Medulla oblongata (tissue), 1 donor: Measurements from ENCODE around the gene AGAP1.
"Not testable (repeated sequence)": the region's sequence is repeated elsewhere in the genome, so short reads cannot be mapped to it uniquely, and the experiment has no call there.

Experiments used
- DNase-seq: peaks from one replicate; pipeline ENCODE4 v3.0.0-alpha.2; 2015; ENCODE audit errors: extremely low spot score

The AGAP1 gene

DNA sequence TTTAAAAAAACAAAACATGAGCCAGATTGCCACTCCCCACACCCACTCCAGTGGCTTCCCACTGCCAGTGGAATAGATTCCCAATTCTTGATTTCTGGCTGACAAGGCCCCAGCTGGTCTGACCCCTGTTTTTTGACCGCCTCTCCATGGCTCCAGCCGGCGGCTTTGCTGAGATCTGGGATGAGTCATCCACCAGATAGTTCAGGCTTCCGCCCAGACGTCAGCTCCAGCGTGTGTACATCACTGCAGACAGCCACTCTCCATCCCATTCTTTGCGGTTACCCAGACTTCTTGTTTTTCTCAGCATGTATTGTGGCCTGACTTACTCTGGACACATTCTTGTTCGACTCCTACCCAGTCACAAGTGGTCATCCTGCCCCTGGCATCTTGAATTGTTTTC is 446.5 kb downstream of the AGAP1 start:
- DNase-seq = peak; percentile 33

DNA sequence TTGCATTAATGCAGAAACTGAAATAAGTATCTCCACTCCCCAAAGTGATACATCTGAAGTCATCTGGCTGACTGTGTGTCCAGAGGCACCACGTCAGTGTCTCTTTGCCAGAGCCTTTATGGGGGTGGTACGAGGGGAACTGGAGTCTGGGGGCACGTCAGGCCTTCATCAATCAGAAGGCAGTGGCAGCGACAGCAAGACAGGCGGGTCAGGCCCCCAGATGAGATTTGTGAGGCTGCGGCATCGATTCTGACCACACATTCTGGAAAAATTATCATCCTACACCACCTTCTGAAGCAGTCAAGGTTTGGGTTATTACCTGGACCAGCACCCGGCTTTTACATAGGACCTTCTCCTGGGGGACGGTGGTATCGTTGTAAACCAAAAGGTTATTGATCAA is 450.7 kb downstream of the AGAP1 start:
- no peak for DNase-seq

DNA sequence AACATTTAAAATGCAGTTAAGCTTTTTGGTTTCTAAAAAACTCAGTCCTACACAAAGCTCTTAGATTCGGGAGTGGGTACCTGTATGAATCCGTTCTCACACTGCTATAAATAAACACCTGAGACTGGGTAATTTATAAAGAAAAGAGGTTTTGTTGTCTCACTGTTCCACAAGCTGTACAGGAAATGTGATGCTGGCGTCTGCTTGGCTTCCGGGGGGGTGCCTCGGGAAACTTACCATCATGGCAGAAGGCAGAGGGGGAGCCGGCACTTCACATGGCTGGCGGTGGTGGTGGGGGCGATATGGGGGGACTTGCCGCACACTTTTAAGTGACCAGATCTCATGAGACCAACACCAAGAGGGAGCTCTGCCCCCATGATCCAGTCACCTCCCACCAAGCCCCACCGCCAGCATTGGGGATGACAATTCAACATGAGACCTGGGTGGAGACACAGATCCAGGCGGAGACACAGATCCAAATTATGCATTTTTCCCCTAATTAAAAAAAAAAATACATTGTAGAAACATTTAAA is 451.8 kb downstream of the AGAP1 start:
- no peak for DNase-seq

DNA sequence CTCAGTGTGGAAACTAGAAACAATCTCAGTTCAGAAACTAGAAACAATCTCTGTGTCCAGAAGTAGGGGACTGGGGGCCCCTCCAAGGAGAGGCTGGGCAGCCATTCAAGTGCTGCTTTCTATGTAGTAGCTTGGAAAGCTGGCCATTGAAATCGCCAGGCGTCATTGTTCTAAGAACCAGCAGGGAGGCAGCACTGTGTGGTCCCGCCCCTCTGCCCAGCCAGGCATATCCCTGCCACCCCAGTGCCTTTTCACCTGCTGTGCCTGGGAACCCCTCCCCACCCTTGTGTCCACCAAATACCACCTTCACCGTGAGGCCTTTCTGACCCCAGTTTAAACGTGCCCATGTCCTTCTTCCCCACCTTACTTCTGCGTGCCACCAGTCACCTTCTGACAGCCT is 452.7 kb downstream of the AGAP1 start:
- DNase-seq = no peak

DNA sequence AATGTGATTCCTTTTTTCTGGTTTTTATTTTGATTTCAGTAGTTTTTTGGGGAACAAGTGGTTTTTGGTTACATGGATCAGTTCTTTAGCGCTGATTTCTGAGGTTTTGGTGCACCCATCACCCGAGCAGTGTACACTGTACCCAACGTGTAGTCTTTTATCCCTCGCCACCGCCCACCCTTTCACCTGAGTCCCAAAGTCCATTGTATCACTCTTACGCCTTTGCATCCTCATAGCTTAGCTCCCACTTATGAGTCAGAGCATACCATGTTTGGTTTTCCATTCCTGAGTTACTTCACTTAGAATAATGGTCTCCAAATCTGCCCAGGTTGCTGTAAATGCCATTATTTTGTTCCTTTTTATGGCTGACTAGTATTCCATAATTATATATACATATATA is 453.2 kb downstream of the AGAP1 start:
- not testable (repeated sequence) for DNase-seq

DNA sequence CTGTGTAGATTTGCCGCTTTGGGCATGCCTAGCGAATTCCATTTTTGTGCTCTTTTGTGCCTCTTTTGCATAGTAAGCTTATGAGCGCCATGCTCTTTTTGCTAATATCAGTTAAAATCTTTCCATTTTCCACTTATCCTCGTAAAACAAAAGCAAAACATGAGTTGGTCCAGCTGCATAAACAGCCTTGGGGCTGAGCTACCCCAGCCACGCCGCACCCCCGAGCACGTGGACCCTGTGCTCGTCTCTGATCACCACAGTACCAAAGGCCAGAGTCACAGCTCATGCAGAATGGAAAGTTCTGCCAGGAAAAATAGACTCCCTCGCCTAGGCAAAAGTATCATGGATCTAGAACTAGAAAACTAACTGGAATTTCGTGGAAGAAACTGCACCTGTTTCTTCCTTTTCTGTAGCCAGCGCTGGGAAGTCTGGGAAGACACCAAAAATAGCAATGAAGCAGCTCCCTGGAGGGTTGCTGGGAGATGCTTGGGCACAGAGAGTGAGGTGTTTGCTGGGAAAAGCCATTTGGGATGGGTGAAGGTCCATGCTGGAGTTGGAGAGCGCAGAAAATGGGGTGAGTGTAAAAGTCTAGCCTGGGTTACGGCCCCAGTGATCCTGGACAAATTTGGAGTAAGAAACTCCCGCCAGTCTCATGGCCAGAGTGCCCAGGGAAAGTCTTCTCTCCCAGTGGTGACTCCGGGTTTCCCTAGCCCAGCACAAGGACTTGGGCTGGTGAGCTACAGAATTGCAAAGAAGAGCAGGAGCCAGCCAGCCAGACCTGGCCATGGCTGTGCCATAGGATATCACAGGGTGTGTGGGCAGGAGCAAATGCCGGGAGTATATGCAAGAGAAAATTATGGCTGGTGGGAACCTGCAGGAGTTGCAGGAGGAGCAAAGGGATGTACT is 456.0 kb downstream of the AGAP1 start:
- DNase-seq = no peak

DNA sequence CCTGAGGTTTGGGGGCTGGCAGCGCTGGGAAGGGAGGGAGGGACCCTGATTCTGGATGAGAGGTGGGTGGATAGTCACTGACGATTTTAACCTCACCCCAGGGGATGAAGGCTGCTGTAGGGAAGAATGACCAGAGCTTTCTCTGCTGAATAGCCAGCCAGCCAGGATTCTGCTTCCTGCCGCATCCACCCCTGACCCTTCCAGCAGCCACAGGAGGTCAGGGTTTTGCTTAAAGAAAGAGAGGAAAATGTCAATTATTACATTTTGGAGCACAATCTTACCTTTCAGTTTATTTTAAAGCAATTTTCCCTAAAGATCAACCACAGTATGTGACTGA is 456.6 kb downstream of the AGAP1 start:
- no peak for DNase-seq

DNA sequence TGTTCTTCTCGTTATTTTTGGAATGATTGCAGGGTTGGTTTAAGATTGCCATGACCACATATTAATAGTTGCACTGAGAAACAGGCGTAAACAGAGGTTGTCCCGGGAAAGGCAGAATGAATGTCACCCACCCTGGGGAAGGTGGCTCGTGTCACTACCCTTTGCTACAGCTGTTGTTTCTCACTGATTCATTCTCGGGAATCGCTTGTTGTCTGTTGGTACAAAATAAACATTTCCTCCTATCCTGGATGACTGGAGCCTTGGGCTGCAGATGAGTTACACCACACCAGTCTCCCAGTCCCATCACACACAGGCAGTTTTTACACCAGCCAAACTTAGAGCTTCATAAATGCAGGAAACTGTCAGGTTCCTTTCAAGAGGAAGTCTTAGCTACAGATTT is 457.6 kb downstream of the AGAP1 start:
- no peak for DNase-seq

DNA sequence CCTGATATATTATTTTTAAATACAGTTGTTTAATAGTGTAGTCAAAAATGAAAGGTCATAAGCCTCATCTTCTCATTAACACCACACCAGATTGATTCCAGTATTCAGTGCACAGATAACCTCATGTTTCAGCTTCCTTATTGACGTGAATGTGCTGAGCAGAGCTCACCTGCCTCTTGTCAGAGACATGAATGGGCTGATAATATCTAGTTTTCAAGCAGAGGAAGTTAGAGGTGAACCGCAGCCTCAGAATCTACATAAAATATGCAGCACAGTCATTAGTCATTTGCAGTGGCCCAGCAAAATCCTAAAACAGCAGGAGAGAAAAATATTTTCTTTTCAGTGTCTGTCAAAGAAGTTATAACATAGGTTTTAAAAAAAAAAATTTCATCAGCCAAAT is 458.1 kb downstream of the AGAP1 start:
- no peak for DNase-seq

DNA sequence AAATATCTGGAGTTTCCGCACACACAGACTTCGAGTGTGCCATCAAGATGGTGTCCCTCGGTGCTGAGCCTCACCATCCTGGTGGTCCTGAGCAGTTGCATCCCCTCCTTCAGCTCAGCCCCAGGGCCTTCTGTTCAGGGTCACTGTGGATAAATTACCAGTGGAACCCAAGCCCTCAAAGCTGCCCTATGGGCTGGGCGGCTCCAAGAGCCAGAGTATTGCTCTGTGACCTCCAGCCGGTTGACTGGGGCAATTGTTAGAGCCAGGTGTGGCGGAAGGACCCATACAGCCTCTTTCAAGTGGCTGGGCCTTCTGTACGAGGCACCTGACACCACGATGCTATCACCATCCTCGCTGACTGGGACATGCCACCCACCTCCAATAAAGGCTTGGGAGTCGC is 458.9 kb downstream of the AGAP1 start:
- DNase-seq = no peak

DNA sequence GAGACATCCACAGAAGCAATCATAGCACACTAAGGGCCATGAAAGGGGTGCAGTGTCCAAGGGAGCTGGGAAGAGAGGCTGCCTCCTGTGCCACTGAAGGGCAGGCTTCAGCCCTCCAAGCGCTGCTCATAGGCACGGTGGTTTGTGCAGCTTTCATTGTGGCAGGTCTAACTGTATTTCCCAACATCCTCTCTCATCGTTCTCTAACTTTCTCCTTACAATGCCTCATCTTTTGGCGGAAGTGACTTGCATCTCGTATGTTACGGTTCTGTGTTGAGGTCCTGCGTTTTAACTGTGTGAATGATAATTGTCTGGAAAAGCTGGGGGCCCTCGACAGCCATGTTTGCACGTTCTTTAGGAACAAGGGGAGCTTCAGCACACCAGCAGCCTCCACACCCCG is 460.4 kb downstream of the AGAP1 start:
- DNase-seq = no peak

DNA sequence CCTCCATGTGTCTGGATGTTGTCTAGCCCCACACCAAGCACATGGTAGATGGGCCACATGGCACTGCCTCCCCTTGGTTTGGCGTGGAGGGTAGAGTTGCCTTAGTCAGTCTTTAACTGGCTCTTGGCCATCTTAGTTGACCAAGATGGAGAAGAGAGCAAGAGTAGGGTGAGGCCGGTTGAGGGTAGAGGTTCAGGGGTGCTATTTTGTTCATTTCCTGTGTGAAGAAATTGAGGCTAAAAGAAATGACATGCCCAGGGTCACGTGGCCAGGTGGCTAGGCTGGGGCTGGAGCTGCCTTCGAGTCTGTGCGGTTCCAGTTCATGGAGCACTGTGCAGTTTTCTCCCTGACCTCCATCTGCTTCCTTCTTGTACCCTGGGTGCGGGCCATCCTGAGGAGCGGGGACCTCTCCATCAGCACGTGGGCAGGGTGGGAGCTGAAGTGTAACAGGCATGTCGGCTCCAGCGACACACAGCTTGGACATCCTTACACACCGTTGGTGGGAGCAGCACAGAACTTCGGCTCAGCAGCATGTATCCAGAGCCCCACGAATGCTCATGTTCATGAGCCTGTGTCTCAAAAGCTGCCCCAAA is 461.1 kb downstream of the AGAP1 start:
- no peak for DNase-seq

DNA sequence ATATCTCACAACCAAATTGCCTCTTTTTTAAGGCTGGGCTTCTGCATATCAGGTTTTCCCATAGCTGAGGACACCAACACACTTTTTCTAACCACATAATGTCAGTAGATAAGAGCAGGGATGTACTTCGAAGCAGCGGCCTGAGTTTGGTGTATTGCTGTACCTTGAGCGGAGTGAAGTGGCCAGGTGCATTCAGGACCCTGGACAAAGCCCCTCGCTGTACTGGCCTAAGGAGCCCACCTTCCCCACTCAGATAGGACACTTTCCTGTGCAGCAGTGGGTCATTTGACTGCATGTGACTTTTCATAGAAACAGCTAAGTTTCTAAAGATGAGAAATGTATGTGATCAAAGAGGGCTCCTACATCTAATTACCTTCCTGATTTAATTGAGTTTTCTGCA is 461.8 kb downstream of the AGAP1 start:
- DNase-seq = no peak

DNA sequence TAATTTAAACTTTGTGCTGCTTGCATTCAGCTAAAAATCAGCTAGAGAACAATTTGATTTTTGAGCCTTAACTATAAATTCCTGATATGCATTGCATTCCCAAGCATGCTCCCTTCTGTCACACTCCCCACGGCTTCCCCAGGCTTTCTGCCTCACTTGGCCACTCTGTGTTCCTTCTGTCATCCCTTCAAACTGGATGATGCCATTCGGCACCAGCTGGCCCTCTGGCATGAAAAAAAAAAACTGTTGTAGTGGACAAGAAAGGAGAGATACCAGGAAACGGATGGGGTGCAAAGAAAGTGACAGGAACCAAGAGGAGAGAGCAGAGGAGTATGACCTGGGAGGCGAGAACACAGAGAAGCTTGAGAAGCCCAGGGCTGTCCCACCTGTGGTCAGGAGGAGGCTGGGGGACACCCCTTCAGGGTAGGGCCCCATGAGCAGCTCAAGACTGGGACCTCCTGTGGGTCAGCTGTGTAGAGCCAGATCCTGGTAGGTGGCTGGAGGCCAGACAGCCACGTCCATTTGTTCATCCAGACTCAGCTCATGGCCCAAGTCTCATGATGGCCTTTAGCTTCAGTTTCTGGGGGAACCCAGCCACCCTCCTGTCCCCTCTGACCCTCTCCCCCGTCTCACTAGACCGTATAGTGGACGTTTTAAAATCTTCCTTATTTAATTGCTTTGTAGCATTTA is 462.6 kb downstream of the AGAP1 start:
- no peak for DNase-seq

DNA sequence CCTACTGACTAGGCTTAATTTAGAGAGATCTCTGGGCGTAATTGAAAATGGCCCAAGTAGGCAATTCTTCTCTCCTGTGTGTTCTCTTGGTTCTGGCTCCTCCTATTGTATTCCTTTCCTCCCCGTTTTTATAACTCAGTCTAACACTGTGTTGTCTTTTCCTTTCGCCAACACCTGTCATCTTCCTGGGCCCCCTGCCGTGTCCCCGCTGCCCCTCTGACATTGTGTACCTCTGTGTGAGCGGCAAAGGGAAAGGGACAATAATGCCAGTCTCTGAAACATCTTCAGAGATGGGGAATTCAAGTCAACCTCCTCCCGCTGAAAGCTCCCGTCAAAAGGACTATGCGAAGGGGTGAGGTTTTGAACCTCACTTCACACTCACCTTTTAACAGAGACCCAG is 463.4 kb downstream of the AGAP1 start:
- DNase-seq = no peak

DNA sequence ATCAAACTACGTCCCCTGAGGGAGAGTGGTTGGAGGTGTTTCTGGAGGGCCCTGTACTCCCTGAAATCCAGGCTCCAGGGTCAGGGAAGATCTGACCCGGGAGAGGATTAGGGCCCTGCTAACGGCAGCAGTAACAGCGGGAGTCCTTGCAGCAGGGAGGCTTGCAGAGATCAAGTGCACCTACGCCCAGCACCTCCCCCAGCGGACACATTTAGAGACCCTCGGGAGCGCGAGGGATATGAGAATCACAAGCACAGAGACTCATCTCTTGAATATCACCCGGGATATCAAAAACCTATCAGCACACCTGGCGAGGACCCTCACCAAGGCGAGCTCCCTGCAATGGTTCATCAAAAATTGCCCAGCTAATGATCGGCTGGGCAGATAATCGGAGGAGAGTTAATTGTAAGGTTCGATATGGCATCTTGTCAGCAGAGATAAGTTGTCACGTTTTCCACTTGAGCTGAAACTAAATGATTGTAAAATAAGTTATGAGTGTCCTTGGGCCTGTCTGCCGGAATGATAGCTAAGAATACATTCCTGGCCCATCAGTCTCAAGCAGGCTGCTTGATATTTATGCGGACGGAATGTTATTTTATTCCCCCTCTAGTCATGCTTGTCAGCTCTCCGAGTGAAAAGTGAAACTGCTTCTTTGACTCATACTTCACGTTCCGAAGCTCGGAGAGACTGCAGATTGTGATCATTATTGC is 464.5 kb downstream of the AGAP1 start:
- no peak for DNase-seq

DNA sequence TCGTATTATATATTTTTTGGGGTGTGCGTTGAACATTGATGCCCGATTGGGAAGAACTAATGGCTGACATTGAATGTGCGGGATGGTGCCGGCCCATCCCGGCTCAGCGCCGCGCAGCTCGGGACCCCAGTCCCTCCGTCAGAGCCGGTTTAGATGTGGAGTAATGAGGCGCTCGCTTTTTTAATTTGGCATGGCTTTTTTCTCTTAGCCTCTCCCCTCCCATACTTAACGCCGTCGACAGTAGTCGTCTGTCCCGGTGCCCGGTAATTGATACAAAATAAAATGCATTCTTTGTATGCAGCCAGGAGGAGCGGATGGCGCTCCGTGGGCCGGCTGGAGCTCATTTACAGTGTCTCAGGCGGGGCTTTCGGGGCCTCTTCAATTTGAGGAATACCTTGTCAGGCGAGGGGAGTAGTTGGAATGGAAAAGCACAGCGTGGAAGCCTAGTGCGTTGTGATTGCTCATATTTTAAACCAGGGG is 465.1 kb downstream of the AGAP1 start:
- DNase-seq = no peak

DNA sequence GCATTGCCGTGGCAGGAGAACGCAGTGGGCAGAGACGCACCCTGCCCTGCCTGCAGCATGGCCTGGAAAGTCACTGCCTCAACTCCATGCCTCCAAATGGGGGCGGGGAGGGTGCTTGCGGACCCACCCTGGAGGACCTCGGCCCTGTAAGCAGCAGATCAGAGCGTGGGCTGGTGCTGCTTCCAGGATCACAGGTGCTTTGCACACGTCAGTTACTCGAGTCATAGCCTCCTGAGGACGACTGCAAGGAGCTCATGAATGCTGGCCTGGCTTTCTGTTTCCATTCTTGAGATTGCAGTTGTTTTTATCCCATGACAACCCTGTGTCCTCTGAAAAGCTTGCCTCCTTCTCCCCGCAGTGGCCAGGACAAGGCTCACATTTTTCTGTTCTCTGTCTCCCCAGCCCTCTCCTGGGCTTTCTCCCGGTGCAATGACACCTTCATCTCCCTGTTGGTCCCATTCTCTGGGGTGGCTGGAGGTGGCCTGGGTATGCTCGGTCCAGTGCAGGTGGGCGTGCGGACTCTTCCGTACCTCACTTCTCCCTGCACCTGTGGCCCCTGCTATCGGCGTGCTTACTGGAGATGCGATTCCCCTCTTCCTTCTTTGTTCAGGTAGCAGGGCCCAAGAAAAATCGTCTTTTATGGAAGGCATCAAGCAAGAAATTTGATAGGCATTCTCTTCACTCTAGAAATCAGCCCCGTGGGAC is 466.3 kb downstream of the AGAP1 start:
- peak; percentile 53 for DNase-seq

DNA sequence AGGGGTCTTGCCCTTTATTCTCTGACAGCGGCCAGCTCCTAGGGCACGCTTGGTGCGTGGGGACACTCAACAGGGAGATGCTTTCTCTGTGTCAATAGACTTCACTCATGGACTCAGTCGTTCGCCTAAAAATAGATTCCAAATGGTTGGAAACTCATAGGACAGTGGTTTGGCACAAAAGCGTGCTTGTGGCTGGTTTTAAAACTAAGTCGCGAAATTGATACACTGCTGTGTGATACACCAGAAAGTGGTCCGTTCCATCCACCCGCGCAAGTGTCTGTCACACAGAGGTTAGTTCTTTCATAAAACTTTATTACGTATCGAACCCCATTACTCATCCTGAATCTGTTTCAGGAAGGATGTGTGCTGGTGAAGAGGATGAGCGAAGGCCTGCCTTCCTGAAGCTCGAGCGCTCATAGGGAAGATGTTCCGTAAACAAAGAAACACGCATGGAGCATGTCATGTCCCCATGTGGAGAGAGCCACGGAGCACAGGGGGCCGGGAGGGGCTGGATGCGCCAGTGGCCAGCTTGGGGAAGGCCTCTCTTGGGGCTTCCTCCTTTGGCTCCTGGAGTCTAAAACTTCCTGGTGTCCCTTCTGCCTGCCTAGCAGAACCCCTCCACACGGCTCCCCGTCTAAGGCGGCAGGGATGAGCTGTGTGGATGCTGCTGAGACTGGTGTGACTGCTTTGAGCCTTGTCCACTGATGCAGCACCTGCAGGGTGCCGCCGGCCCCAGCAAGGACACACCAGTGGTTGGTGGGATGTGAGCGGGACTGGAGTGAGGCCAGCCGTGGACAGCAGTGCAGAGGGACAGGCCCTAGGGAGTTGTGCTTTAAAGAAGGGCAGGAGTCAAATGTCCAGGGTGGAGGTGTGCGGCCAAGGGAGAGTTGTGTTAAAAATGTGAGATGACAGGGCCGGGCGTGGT is 467.1 kb downstream of the AGAP1 start:
- DNase-seq = no peak

DNA sequence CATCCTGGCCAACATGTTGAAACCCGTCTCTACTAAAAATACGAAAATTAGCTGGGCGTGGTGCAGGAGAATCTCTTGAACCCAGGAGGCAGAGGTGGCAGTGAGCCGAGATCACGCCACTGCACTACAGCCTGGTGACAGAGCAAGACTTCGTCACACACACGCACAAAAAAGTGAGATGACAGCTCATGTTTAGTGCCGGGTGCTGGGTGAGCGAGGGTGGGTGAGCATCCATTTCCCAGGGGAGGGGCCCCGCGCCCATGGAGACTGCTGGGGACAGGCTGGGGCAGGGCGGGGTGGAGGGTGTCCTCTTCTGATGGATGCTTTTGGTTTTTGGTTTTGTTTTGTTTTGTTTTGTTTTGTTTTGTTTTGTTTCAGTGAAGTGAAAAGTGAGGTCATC is 467.9 kb downstream of the AGAP1 start:
- no peak for DNase-seq
